HPDE6-E6E7 (cell line): ENCODE results near the gene NETO2.
A peak's percentile ranks its signal among the peaks of the same experiment; 100 is the strongest.

Experiments used
- DNase-seq: peaks from one replicate; pipeline ENCODE4 v3.0.0; 2011; ENCODE audit warnings: missing footprints; ENCODE audit errors: extremely low spot score

The NETO2 gene

GRCh38 chr16:47046726-47047523 lies 96.8 kb downstream of the NETO2 start:
- DNase-seq, result no peak

GRCh38 chr16:47045459-47045858 lies 98.3 kb downstream of the NETO2 start:
- DNase-seq, result no peak

- no peak for DNase-seq
These were observed 98.7 kb downstream of the NETO2 start for GRCh38 chr16:47045023-47045422.

GRCh38 chr16:47043970-47044684 lies 99.6 kb downstream of the NETO2 start:
- no peak for DNase-seq

- DNase-seq, result no peak
These were observed 100.5 kb downstream of the NETO2 start for GRCh38 chr16:47043200-47043599.

GRCh38 chr16:47037746-47038458 lies 105.8 kb downstream of the NETO2 start:
- peak; percentile 93 for DNase-seq

- DNase-seq, result no peak
These were observed 106.4 kb downstream of the NETO2 start for GRCh38 chr16:47037396-47037745.

- no peak for DNase-seq
These were observed 107.5 kb downstream of the NETO2 start for GRCh38 chr16:47036201-47036600.

- no peak for DNase-seq
These were observed 108.3 kb downstream of the NETO2 start for GRCh38 chr16:47035436-47035835.

- DNase-seq, result no peak
These were observed 109.3 kb downstream of the NETO2 start for GRCh38 chr16:47034455-47034854.

GRCh38 chr16:47033176-47033575 lies 110.6 kb downstream of the NETO2 start:
- DNase-seq, result no peak

- no peak for DNase-seq
These were observed 114.0 kb downstream of the NETO2 start for GRCh38 chr16:47029724-47030123.

- DNase-seq, result no peak
These were observed 114.9 kb downstream of the NETO2 start for GRCh38 chr16:47028767-47029377.
